SK-N-MC (cell line): ENCODE results near the gene SGPL1.

Experiments
- DNase-seq: peaks from one replicate; pipeline ENCODE4 v3.0.0-alpha.2; 2011; ENCODE audit warnings: low read depth, low spot score
- H3K27ac ChIP-seq: fragments of 200-600 bp; sonication (generic); 2 replicates; pipeline ENCODE4 v1.5.1; 2016; ENCODE audit warnings: mixed run types
- H3K36me3 ChIP-seq: fragments of 200-600 bp; sonication (generic); 2 replicates; pipeline ENCODE4 v1.6.1; 2017; ENCODE audit warnings: antibody characterized with exemption, low read length, mixed read lengths; ENCODE audit not compliant: insufficient read depth
- H3K4me3 ChIP-seq: fragments of 200-600 bp; sonication (generic); 2 replicates; pipeline ENCODE4 v1.5.1; 2016
- H3K9ac ChIP-seq: fragments of 200-600 bp; sonication (generic); 2 replicates; pipeline ENCODE4 v1.8.0; 2017; ENCODE audit warnings: mixed run types, mixed read lengths; ENCODE audit not compliant: insufficient read length
- H3K9me3 ChIP-seq: fragments of 200-600 bp; sonication (generic); 2 replicates; pipeline ENCODE4 v1.6.1; 2017; ENCODE audit warnings: low read depth, mild to moderate bottlenecking, antibody characterized with exemption, low read length, moderate library complexity, mixed read lengths
- EZH2 ChIP-seq: fragments of 200-600 bp; sonication (generic); IDR thresholded peaks from one replicate; pipeline ENCODE4 v1.6.1; 2017; ENCODE audit warnings: antibody characterized with exemption
- FOXP2 ChIP-seq: optimal IDR thresholded peaks from 2 replicates; pipeline ENCODE3; 2011; ENCODE audit warnings: mild to moderate bottlenecking, moderate library complexity; ENCODE audit not compliant: insufficient read depth; ENCODE audit errors: extremely low read length, control extremely low read depth
- POLR2AphosphoS5 ChIP-seq: IDR thresholded peaks from 2 replicates; pipeline ENCODE4 v1.6.1; 2012; ENCODE audit warnings: mild to moderate bottlenecking, low read depth, low read length, borderline replicate concordance

SGPL1 gene

DNA sequence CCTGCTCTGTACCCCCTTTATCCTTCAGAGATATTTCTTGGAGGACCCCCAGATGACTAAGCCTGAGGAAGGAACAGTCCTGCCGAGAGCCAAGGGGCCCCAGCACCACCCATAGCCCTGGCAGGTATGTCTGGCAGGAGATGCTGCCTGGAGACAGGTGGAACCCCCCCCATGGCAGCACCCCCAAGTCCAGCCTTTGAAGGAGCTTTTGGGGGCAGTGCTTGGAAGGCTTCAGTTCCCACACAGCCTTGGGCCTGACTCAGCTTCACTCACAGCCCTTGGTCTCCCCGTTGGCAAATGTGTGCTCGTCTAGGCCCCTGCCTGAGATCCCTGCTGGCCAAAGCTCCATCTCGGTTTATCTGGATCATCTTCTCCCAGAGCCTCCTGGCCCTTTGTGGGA lies 95.6 kb downstream of the SGPL1 start:
- DNase-seq, result no peak
- H3K9me3 ChIP-seq, result no peaks in the 10 kb centered on the region
- TF ChIP-seq FOXP2, result no peak
- no peak for TF ChIP-seq EZH2
- no peak for TF ChIP-seq POLR2AphosphoS5

DNA sequence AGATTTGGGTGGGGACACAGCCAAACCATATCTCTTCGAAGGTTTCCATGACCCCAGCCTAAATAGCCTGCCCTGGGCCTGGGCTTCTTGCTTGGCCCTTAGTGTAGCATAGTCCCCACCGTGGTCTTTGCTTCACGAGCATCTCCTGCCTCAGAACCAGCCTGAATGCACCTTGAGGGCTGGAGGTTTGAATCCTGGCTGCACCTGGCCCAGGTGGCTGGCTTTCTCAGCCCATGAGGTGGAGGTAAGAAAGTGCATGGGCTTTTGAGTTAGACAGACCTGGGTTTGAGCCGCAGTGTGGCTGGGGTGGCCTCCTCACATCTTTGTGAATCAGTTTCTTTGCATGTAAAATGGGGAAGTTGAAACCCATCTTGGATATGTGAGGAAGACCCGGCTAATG lies 96.8 kb downstream of the SGPL1 start:
- no peak for DNase-seq
- no peak overlapping the region for H3K4me3 ChIP-seq
- H3K27ac ChIP-seq, result no peak overlapping the region
- no peak for TF ChIP-seq POLR2AphosphoS5
- no peak for TF ChIP-seq EZH2
- TF ChIP-seq FOXP2, result no peak
- H3K9me3 ChIP-seq, result no peaks in the 10 kb centered on the region
- no peak overlapping the region for H3K9ac ChIP-seq
- no peaks in the 10 kb centered on the region for H3K36me3 ChIP-seq

More for the DNA sequence above, 95.6 kb downstream of the SGPL1 start:
- no peak overlapping the region for H3K9ac ChIP-seq
- no peak overlapping the region for H3K4me3 ChIP-seq
- H3K27ac ChIP-seq, result no peak overlapping the region
- H3K36me3 ChIP-seq, result no peaks in the 10 kb centered on the region

DNA sequence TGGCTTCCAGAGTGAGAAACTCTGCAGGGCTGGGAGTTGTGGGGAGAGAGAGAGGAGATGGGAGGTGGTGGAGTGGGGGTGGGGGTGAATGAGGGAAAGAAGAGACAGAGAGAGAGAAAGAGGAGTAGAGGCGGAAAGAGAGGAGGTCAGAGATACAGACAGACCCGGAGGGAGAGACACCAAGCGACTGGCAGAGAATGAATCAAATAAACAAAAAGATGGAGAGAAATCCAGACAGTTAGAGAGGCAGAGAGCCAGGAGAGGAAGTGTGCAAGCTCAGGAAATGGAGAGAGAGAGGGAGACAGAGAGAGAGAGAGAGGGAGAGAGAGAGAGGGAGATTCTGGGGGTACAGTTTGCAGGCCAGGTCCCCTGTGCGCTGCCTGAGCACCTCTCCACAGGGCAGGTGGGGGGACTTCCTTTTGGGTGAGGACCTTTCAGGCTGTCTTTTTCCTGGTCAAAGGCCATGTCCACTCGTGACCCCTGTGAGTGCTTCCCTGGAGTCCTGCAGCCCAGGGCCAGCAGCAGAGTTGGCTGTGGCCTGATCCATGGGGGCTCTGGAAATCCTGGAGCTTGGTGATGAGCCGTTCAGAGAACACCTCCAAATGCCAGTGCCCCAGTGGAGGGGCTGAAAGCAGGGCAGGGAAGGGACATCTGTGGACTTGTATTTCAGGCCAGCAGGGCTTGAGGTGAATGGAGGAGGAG lies 97.6 kb downstream of the SGPL1 start:
- Histone ChIP-seq H3K36me3 (no peaks in the 10 kb centered on the region), H3K27ac (no peak overlapping the region), H3K9me3 (no peaks in the 10 kb centered on the region), H3K4me3 (no peak overlapping the region), H3K9ac (no peak overlapping the region)
- TF ChIP-seq POLR2AphosphoS5, result no peak
- no peak for TF ChIP-seq EZH2
- no peak for TF ChIP-seq FOXP2
- DNase-seq, result no peak

DNA sequence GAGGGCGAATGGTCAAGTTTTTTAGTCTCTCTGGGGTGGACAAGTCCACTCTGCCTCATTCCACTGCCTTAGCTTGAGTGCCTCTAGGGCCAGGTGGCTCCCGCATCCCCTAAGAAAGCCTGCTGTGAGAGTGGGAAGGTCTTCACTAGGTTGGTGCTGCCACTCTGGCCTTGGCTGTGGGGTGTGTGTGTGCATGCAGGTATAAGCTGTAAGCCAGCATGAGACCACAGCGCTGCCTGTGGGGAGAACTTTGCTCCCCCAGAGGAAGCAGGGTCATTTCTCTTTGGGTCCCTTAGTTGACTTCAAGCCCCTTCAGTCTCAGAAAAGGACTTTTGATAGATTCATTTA lies 98.1 kb downstream of the SGPL1 start:
- Histone ChIP-seq H3K36me3 (no peaks in the 10 kb centered on the region), H3K9me3 (no peaks in the 10 kb centered on the region), H3K9ac (no peak overlapping the region), H3K27ac (no peak overlapping the region), H3K4me3 (no peak overlapping the region)
- no peak for DNase-seq
- TF ChIP-seq POLR2AphosphoS5, result no peak
- TF ChIP-seq FOXP2, result no peak
- no peak for TF ChIP-seq EZH2

DNA sequence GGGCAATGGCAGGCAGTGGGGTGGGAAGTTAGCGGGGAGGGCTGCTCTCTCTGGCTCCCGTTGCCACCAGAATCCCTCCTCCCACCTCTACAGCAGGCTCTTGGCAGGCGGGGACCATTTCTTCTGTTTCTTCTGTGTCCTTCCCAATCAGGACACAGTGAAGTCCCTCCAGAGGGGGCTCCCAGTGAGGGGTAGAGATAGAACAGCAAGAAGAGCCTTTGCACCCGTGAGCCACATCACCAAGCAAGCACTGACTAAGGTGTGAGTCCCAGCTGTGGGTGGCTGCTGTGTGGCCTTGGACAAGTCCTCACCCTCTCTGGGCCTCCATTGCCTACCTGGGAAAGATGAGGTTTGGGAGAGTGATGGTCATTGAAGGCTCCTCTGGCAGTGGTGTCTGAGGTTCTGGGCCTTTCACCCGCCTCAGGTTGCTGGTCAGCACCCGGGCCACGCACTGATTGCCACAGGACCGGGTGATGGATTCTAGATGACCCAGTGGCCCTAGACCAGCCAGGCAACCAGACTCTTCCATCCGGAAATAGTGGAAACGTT lies 98.6 kb downstream of the SGPL1 start:
- TF ChIP-seq EZH2 (no peak), POLR2AphosphoS5 (no peak), FOXP2 (no peak)

DNA sequence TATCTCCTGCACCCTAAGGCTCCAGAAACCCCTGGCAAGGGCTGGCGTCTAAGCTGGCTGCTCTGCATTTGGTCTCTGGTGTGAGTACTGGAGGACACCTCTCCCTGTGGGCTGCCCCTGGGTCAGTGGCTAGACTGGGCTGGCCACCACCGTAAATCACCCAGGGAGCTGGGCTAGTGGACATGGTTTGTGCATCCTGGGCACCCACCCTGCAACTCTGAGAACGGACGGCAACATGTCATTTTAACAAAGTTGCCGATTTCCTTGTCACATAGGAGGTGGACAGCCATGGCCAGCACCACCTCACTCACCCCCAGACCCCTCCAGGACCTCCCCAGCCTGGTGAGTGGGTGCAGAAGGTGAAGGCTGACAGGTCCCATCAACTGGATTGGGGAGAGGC lies 99.5 kb downstream of the SGPL1 start:
- H3K9ac ChIP-seq, result no peak overlapping the region
- no peaks in the 10 kb centered on the region for H3K9me3 ChIP-seq
- H3K36me3 ChIP-seq, result no peaks in the 10 kb centered on the region
- H3K27ac ChIP-seq, result no peak overlapping the region
- TF ChIP-seq FOXP2 (no peak), POLR2AphosphoS5 (no peak), EZH2 (no peak)
- H3K4me3 ChIP-seq, result no peak overlapping the region
- DNase-seq, result no peak

More for the DNA sequence above, 98.6 kb downstream of the SGPL1 start:
- no peak for DNase-seq
- no peak overlapping the region for H3K9ac ChIP-seq
- H3K27ac ChIP-seq, result no peak overlapping the region
- H3K4me3 ChIP-seq, result no peak overlapping the region
- H3K36me3 ChIP-seq, result no peaks in the 10 kb centered on the region
- H3K9me3 ChIP-seq, result no peaks in the 10 kb centered on the region

DNA sequence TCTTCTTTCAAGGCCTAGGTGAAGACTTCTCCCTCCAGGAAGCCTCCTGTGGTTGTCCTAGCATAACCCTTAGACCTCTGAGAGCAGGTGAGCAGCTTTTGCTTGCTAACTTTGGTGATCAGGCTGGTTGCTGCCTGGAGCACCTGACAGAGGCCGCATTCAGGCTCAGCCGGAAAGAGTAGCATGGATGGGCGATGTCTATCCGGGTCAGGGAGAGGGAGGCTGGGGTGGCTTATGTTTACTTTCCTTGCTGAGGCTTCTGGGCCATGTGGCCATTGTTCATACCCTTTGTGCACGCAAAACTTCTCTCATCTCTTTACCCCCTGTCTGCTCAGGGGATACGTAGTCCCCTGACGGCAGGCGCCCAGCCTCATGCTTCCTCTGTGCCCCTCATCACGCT lies 100.1 kb downstream of the SGPL1 start:
- H3K27ac ChIP-seq, result no peak overlapping the region
- TF ChIP-seq POLR2AphosphoS5 (no peak), EZH2 (no peak), FOXP2 (no peak)
- H3K9me3 ChIP-seq, result no peaks in the 10 kb centered on the region
- no peaks in the 10 kb centered on the region for H3K36me3 ChIP-seq
- DNase-seq, result no peak
- no peak overlapping the region for H3K4me3 ChIP-seq
- H3K9ac ChIP-seq, result no peak overlapping the region

DNA sequence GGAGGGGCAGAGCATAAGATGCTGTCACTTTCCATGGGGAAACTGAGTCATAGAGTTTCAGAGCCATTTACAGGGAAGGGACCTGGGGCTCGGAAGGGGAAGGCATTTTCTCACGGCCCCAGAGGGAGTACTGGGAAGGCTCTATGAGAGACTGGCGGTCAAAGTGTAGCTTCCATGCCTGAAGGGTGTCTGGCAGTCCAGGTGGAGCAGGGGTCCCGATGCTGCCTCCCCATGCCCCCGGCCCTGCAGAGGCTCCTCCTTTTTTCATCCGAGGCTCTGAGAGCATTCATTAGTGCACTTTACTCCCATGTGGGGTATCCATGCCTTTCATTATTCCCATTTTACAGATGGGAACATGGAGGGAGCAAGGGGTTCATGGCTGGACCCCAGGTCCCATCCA lies 100.5 kb downstream of the SGPL1 start:
- Histone ChIP-seq H3K9ac (no peak overlapping the region), H3K9me3 (no peaks in the 10 kb centered on the region), H3K27ac (no peak overlapping the region), H3K36me3 (no peaks in the 10 kb centered on the region), H3K4me3 (no peak overlapping the region)
- TF ChIP-seq EZH2, result no peak
- no peak for TF ChIP-seq FOXP2
- TF ChIP-seq POLR2AphosphoS5, result no peak
- no peak for DNase-seq
